Epidermal melanocyte (primary cell): ENCODE data around the gene HNRNPL.
"Not testable (repeated sequence)": the region's sequence is repeated elsewhere in the genome, so short reads cannot be mapped to it uniquely, and the experiment has no call there.

Experiments used
- DNase-seq: peaks from one replicate; pipeline ENCODE4 v3.0.0; 2011; ENCODE audit warnings: low spot score; ENCODE audit not compliant: insufficient read length

The HNRNPL gene

DNA sequence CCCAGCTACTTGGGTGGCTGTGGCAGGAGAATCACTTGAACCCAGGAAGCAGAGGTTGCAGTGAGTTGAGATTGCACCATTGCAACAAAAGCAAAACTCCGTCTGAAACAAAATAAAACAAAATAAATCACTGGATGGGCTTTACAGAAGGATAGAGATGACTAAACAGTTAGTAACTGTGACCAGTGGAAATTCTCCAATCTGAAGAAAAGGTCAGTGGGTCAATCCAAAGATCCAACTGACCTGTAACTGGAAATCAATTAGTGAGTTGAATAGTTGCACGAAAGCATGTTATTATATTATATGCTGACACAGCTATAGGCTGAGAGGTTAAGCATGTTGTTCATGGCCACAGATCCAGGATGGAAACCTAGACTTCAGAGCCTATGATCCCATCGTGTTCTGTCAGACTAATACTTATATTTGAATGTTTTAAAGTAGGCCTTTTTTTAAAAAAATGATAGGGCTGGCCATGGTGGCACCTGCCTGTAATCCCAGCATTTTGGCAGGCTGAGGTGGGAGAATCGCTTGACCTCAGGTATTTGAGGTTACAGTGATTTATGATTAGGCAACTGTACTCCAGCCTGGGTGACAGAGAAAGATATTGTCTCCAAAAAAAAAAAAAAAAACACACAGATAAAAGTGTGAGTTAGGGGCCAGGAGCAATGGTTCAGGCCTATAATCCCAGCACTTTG is 19.6 kb downstream of the HNRNPL start:
- no peak for DNase-seq

DNA sequence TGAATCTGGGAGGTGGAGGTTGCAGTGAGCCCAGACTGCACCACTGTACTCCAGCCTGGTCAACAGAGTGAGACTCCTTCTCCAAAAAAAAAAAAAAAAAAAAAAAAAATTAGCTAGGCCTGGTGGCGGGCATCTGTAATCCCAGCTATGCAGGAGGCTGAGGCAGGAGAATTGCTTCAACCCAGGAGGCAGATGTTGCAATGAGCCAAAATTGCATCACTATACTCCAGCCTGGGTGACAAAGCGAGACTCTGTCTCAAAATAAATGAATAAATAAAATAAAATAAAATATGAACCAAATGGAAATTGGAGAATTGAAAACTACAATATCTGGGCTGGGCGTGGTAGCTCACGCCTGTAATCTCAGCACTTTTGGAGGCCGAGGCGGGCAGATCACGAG is 20.6 kb downstream of the HNRNPL start:
- not testable (repeated sequence) for DNase-seq

DNA sequence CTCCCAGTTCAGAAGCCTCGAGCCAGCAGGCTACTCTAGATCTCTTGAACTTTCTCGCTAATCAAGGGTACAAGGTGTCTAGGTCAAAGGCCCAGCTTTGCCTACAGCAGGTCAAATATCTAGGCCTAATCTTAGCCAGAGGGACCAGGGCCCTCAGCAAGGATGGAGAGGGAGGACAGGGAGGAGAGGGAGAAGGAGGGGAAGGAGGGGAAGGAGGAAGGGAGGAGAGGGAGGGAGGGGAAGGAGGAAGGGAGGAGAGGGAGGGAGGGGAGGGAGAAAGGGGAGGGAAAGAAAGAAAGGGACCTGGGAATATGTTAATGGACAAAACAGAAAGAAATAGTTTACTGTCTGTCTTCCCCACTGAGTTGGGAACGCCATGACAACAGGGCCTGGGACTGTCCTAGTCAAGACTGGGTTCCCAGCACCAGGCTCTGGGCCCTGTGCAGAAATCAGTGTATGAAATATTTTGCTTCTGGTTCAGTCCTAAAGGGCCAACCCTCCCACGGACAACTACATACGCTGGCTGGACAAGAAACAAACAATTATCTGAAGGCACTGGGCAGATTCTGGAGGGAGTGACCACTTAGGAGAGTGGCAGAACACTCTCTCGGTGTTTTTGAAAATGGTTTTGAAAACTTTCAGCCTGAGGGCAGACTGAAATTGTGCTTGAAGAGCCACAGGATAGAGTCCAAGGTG is 22.8 kb downstream of the HNRNPL start:
- DNase-seq, result no peak

DNA sequence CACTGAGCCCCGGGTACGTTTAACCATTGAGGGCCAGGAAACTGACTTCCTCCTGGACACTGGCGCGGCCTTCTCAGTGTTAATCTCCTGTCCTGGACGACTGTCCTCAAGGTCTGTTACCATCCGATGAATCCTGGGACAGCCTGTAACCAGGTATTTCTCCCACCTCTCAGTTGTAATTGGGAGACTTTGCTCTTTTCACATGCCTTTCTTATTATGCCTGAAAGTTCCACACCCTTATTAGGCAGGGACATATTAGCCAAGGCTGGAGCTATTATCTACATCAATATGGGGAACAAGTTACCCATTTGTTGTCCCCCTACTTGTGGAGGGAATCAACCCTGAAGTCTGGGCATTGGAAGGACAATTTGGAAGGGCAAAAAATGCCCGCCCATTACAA is 23.9 kb downstream of the HNRNPL start:
- DNase-seq, result not testable (repeated sequence)

DNA sequence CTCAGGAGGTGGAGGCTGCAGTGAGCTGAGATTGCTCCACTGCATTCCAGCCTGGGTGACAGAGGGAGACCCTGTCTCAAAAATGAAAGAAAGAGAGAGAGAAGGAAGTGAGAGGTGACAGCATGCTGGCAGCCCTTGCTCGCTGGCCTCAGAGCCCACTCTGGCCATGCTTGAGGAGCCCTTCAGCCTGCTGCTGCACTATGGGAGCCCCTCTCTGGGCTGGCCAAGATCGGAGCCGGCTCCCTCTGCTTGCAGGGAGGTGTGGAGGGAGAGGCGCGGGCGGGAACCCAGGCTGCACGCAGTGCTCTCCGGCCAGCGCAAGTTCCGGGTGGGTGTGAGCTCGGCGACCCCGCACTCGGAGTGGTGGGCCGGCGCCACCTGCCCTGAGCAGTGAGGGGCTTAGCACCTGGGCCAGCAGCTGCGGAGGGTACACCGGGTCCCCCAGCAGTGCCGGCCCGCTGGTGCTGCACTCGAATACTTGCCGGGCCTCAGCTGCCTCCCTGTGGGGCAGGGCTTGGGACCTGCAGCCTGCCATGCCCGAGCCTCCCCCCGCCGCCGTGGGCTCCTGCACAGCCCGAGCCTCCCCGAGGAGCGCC is 28.5 kb downstream of the HNRNPL start:
- DNase-seq, result not testable (repeated sequence)

GRCh38 chr19:38819231-38819920 is 30.4 kb downstream of the HNRNPL start:
- DNase-seq, result no peak

DNA sequence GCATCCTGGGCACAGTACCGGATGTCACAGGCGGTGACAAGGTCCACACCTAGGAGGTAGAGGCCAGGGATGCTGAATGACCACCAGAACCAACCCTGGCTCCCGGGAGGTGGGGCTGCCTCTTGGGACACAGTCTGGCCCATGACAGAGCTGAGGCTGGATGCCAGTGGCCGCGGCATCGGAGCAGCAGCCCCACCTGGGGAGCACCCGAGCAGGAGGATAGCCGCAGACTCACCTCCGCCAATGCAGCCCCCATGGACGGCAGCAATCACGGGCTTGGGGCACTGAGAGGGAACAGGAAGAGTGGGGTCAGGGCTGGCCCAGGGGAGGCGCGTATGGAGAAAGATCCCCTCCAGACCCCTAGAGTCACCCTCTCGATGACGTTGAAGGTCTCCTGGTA is 32.7 kb downstream of the HNRNPL start:
- no peak for DNase-seq

- DNase-seq, result no peak
Measured at GRCh38 chr19:38816131-38816750, 33.5 kb downstream of the HNRNPL start.

GRCh38 chr19:38815059-38816001 is 34.5 kb downstream of the HNRNPL start:
- no peak for DNase-seq

DNA sequence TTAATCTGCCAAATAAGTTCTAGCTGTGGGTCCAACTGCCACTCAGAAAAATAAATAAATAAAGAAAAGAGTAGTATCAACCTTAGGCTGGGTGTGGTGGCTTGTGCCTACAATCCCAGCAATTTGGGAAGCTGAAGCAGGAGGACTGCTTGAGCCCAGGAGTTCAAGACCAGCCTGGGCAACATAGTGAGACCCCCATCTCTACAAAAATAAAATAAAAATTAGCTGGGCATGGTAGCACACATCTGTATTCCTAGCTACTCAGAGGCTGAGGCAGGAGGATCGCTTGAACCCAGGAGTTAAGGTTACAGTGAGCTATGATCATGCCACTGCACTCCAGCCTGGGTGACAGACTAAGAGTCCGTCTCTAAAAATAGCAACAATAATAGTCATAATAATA is 35.9 kb downstream of the HNRNPL start:
- not testable (repeated sequence) for DNase-seq

DNA sequence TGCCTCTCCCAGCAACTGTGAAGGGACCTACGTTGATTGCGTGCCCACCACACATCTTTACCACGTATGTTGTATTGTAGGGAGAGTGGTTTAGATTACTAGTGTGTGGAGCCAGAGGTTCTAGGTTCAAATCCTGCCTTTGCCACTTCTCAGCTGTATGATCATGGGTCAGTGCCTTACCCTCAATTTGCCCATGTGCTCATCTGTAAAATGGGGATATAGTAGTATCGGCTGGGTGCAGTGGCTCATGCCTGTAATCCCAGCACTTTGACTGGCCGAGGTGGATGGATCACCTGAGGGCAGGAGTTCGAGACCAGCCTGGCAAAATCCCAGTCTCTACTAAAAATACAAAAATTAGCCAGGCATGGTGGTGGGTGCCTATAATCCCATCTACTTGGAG is 36.5 kb downstream of the HNRNPL start:
- no peak for DNase-seq

DNA sequence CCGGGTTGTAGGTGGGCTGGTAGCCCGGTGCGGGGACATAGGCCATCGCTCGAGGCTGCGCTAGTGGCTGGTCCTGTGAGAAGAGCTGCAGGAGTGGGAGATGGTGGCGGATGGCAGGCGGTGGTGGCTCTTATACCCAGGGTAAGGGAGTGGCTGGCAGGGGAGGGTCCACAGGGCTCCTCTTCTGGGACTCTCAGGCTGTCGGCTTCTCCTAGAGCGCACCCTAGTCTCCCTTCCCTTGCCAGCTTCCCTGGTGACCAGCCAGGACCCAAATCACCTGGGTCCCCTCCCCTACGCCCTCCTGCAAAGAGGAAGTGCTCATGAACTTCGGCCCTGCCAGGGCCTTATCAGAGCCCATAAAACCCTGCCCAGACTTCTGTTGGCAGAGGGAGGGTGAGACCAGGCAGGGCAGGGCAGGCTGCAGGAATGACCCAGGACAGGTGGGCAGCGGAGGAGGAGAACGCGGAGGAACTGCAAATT is 36.9 kb downstream of the HNRNPL start, which contains the start of gene LGALS4:
Gene LGALS4 (minus strand): TSS at position 105 of the 480 bp plus-strand sequence. CDS start 59 bp downstream, at position 46.
- DNase-seq, result no peak

DNA sequence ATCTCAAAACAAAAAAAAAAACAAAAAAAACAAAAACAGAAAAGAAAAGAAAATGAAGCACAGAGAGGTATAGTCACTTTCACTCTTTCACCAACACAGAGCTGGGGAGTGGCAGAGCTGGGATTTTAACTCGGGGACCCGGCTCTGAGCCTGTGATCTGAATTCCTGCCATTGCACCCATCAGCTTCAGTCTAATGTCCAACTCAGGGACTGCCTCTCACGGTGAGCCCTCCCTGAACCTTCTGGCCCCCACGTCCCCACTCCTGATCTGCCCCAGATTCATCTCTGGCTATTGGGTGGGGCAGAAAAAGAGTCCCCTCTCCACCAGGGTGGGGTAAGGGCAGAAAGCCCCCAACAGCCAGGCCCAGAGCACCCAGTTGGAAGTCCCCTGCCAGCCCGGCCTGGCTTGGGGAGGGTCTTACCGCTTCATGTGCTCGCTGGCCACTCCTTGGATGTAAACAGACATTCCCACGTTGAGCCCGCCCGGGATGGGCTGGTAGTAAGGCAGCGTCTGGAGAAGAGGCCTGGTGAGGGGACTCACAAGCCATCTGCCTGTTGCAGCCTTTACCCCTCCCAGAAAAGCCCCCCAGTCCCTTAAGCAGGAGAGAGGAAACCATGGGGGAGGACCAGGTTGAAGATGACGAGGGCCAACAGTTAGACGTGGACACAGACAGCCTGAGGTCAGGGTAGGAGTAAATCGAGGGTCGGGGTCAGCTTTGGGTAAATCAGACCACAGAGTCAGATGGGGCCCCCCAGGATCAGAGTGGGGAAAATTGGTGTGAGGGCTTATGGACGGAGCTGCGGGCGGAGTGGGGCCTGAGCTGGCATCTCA is 37.6 kb downstream of the HNRNPL start:
- DNase-seq, result no peak

DNA sequence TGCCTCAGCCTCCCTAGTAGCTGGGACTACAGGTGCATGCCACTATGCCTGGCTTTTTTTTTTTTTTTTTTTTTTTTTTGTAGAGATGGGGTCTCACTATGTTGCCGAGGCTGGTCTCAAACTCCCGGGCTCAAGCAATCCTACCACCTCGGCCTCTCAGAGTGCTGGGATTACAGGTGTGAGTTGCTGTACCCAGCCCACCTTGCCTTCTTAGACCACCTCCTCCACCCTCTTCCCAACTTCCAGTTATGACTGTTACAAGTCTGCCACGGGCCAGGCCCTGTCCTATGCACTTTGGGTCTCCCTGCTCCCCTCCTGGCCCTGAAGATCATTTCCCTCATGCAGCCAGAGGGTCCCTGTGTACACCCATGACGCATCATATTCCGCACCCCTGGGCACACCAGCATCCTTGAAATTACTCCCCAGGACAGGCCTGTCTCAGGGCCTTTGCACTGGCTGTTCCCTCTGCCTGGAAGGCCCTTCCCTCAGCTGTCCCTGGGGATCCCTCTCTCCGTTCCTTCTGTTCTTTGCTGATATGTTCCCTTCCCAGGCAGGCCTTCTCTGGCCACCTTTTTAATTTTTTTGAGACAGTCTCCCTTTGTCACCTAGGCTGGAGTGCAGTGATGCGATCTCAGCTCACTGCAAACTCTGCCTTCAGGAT is 40.1 kb downstream of the HNRNPL start:
- no peak for DNase-seq

DNA sequence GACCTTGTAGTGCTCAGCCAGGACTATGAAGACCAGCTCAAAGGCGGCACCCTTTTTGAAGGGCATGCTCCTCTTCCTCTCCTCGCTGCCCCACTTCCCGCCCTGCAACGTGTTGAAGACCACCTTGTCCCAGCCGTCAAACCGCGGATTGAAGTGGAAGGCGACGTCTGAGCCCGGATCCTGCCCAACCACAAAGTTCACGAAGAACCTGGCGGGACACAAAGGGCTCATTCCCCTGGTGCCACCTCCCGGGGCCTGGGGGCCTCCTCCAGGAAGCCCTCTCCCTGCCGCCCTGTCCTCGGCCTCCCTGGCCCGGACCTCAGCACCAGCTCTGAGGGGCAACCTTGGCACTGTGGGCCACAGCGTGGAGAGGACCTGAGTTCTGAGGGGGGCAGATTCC is 41.0 kb downstream of the HNRNPL start:
- DNase-seq, result no peak

- not testable (repeated sequence) for DNase-seq
Measured at GRCh38 chr19:38807374-38808098, 42.2 kb downstream of the HNRNPL start.

- no peak for DNase-seq
Measured at GRCh38 chr19:38806371-38806770, 43.4 kb downstream of the HNRNPL start.

GRCh38 chr19:38805180-38805579 is 44.6 kb downstream of the HNRNPL start:
- no peak for DNase-seq
